Astrocyte (in vitro differentiated cells and primary cell): ENCODE data around the gene GTF3A. TPM values are rescaled to one million over a fixed set of nuclear protein-coding genes. Genes with fewer than 3 reads are reported as not detected.

Experiments
- DNase-seq: peaks from one replicate; pipeline ENCODE4 v3.0.0-alpha.2; 2010; ENCODE audit warnings: low read depth
- FAIRE-seq: peaks from 2 replicates; lab custom pipeline; 2011; peaks lifted over from hg19 to GRCh38; lab: Jason Lieb, UNC
- H2AFZ ChIP-seq: 2 replicates; pipeline ENCODE4 v1.6.0; 2012; ENCODE audit warnings: low read depth, low read length, inconsistent platforms
- H3K27ac ChIP-seq: 2 replicates; pipeline ENCODE4 v1.5.1; 2011; ENCODE audit warnings: low read depth, low read length, inconsistent platforms
- H3K27me3 ChIP-seq: 2 replicates; pipeline ENCODE4 v1.6.0; 2011; ENCODE audit warnings: low read length, inconsistent platforms; ENCODE audit not compliant: insufficient read depth
- H3K36me3 ChIP-seq: 2 replicates; pipeline ENCODE4 v1.5.1; 2011; ENCODE audit warnings: low read length, inconsistent platforms; ENCODE audit not compliant: insufficient read depth
- H3K4me1 ChIP-seq: 2 replicates; pipeline ENCODE4 v1.5.1; 2011; ENCODE audit warnings: low read length, inconsistent platforms; ENCODE audit not compliant: insufficient read depth
- H3K4me2 ChIP-seq: 2 replicates; pipeline ENCODE4 v1.6.0; 2012; ENCODE audit warnings: low read length, inconsistent platforms
- H3K4me3 ChIP-seq: 2 replicates; pipeline ENCODE4 v1.5.1; 2011; ENCODE audit warnings: low read depth, mild to moderate bottlenecking, low read length, inconsistent platforms; ENCODE audit not compliant: insufficient read depth
- H3K79me2 ChIP-seq: 2 replicates; pipeline ENCODE4 v1.6.0; 2012; ENCODE audit warnings: mild to moderate bottlenecking, low read length, inconsistent platforms; ENCODE audit not compliant: insufficient read depth
- H3K9ac ChIP-seq: 2 replicates; pipeline ENCODE4 v1.6.0; 2012; ENCODE audit warnings: mild to moderate bottlenecking, low read length, inconsistent platforms
- H3K9me3 ChIP-seq: 2 replicates; pipeline ENCODE4 v1.5.1; 2012; ENCODE audit warnings: low read depth, mild to moderate bottlenecking, low read length, inconsistent platforms; ENCODE audit not compliant: insufficient read depth
- H4K20me1 ChIP-seq: 2 replicates; pipeline ENCODE4 v1.6.0; 2012; ENCODE audit warnings: low read length, inconsistent platforms; ENCODE audit not compliant: insufficient read depth
- H3K27ac Mint-ChIP-seq: one replicate; pipeline ENCODE4 v1.8.0; 2021; ENCODE audit warnings: mild to moderate bottlenecking, mixed read lengths; ENCODE audit not compliant: unreplicated experiment
- H3K27me3 Mint-ChIP-seq: one replicate; pipeline ENCODE4 v1.8.0; 2021; ENCODE audit warnings: low read depth, mixed read lengths; ENCODE audit not compliant: unreplicated experiment
- H3K36me3 Mint-ChIP-seq: one replicate; pipeline ENCODE4 v1.8.0; 2021; ENCODE audit warnings: low read depth, mixed read lengths; ENCODE audit not compliant: unreplicated experiment
- H3K4me1 Mint-ChIP-seq: one replicate; pipeline ENCODE4 v1.8.0; 2021; ENCODE audit warnings: low read depth, mixed read lengths; ENCODE audit not compliant: unreplicated experiment
- H3K4me3 Mint-ChIP-seq: one replicate; pipeline ENCODE4 v1.8.0; 2021; ENCODE audit warnings: mild to moderate bottlenecking, moderate library complexity, mixed read lengths; ENCODE audit not compliant: unreplicated experiment
- H3K9me3 Mint-ChIP-seq: one replicate; pipeline ENCODE4 v1.8.0; 2021; ENCODE audit warnings: mild to moderate bottlenecking, mixed read lengths; ENCODE audit not compliant: unreplicated experiment
- EZH2 ChIP-seq: IDR thresholded peaks from 2 replicates; pipeline ENCODE4 v1.6.1; 2012; ENCODE audit warnings: mild to moderate bottlenecking, low read length, inconsistent platforms; ENCODE audit not compliant: insufficient read depth
- total RNA-seq: library from RNA; stranded (reverse); gene quantifications from 2 replicates; pipeline ENCODE4 v1.2.1, GENCODE V29; 2021
- TF ChIP-seq, protein P1 (sequence below): IDR thresholded peaks from 2 replicates; pipeline ENCODE4 v1.5.1; 2011; ENCODE audit warnings: low read depth, mild to moderate bottlenecking, inconsistent platforms, low read length, moderate library complexity; ENCODE audit not compliant: insufficient read depth

GTF3A gene
- total RNA-seq, 1 donor from 2014 or later, result 83.6 TPM

DNA sequence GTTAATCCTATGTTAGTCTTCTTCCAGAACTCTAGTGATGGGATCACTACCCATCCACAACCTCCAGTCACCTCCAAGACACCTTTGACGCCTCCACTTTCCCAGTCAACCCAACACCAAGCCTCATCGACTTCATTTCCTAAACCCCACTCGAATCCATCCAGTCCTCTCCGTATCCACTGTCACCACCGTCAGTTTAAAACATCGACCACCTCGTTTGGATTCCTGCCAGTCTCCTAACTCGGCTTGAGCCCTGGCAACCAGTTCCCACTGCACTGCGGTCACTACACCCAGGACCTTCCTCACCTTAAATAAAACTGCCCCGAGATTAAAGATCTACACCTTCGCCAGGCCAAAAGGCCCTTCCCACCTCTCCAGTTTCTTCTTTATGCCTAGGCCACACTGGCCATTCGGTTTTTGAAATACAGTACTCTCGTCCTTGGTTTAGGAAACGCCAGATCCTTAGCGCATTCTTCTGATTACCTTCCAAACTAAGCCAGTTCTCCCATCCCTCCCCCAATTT lies 24.7 kb downstream of the GTF3A start:
- H3K79me2 ChIP-seq, result peaks cover 37% of the 10 kb centered on the region
- no peaks in the 10 kb centered on the region for H3K9me3 Mint-ChIP-seq

DNA sequence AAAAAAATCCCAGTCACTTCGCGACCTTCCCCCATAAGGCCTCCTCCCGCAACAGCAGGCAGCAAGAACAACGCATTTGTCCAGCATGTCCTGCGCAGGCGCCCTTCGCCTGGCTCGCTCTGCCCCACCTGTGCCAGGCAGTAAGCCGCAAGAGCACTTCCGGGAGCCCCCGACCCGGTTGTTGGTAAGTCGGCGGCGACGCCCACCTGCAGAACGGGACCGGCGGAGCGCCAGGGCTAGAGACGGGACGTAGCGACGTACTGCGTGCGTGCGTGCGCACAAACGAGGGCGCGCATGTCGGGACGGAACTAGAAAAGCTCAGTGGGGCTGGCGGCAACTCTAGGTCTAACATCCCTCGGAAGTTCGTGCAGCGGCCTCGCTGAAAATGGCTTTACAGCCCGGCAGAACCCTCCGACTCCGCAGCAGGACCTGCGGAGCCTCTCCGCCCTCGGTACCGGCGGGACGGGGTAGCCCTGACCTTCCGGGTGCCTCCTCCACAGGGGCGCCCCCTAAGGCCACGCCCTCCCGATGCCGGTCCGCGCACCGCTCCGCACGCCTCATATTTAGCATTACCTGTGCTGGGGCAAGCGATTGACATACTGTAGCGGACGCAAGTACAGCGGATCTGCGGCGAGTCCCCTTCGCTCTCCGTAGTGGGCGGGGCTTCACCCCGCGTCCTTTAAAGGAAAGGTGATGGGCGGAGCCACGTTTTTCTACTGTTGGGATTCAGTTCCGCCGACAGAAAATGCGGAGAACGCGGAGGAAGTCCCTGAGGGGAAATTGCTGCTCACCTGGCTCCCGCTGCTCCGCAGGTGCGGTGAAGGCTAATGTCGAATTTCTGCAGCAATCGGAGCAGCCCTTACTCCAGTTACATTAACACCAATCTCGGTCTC lies 25.8 kb downstream of the GTF3A start, which contains the start of gene MTIF3:
MTIF3 (minus strand) TSS at position 629 of the 893 bp plus-strand sequence. CDS start 10,116 bp downstream, outside the sequence.
- peak; percentile 88 for DNase-seq
- Histone ChIP-seq H3K36me3 (no peaks in the 10 kb centered on the region), H3K9me3 (no peaks in the 10 kb centered on the region), H3K27ac (peak within 1 kb of the TSS; percentile 91), H3K4me2 (peak within 1 kb of the TSS; percentile 93), H3K4me1 (no peaks in the 10 kb centered on the region), H3K79me2 (peaks cover 36% of the 10 kb centered on the region), H3K27me3 (peaks cover 2% of the 10 kb centered on the region), H3K4me3 (peak within 1 kb of the TSS; percentile 99), H4K20me1 (no peaks in the 10 kb centered on the region), H2AFZ (peak within 1 kb of the TSS; percentile 98), H3K9ac (peak within 1 kb of the TSS; percentile 93)
- Mint-ChIP-seq H3K27ac (peak within 1 kb of the TSS; percentile 92), H3K4me1 (peaks cover 5% of the 10 kb centered on the region), H3K27me3 (peaks cover 3% of the 10 kb centered on the region), H3K36me3 (no peaks in the 10 kb centered on the region), H3K9me3 (no peaks in the 10 kb centered on the region), H3K4me3 (peak within 1 kb of the TSS; percentile 96)
- TF ChIP-seq, protein P1, sequence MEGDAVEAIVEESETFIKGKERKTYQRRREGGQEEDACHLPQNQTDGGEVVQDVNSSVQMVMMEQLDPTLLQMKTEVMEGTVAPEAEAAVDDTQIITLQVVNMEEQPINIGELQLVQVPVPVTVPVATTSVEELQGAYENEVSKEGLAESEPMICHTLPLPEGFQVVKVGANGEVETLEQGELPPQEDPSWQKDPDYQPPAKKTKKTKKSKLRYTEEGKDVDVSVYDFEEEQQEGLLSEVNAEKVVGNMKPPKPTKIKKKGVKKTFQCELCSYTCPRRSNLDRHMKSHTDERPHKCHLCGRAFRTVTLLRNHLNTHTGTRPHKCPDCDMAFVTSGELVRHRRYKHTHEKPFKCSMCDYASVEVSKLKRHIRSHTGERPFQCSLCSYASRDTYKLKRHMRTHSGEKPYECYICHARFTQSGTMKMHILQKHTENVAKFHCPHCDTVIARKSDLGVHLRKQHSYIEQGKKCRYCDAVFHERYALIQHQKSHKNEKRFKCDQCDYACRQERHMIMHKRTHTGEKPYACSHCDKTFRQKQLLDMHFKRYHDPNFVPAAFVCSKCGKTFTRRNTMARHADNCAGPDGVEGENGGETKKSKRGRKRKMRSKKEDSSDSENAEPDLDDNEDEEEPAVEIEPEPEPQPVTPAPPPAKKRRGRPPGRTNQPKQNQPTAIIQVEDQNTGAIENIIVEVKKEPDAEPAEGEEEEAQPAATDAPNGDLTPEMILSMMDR, result no peak
- TF ChIP-seq EZH2, result no peak
- FAIRE-seq, result no peak

More for the DNA sequence above, 24.7 kb downstream of the GTF3A start:
- Histone ChIP-seq H3K4me2 (peak overlapping the region; percentile 93), H3K4me3 (peak overlapping the region; percentile 99), H3K9me3 (no peaks in the 10 kb centered on the region), H2AFZ (peak overlapping the region; percentile 98), H3K9ac (peak overlapping the region; percentile 93), H4K20me1 (no peaks in the 10 kb centered on the region), H3K27ac (peak overlapping the region; percentile 91), H3K4me1 (no peaks in the 10 kb centered on the region), H3K27me3 (no peaks in the 10 kb centered on the region), H3K36me3 (no peaks in the 10 kb centered on the region)
- H3K4me1 Mint-ChIP-seq, result peaks cover 5% of the 10 kb centered on the region
- DNase-seq, result no peak
- H3K36me3 Mint-ChIP-seq, result no peaks in the 10 kb centered on the region
- H3K27ac Mint-ChIP-seq, result peak overlapping the region; percentile 92
- TF ChIP-seq EZH2, result no peak
- TF ChIP-seq, protein P1, result no peak
- no peak for FAIRE-seq
- H3K4me3 Mint-ChIP-seq, result peak overlapping the region; percentile 96
- peaks cover 3% of the 10 kb centered on the region for H3K27me3 Mint-ChIP-seq
